GM19023 (cell line): ENCODE results near the gene H2AZ2.

Experiments used
- ATAC-seq: cut with Tn5 transposase; IDR thresholded peaks from one replicate; pipeline ENCODE4 v1.9.1; 2021; ENCODE audit warnings: mild to moderate bottlenecking, moderate library complexity; ENCODE audit not compliant: unreplicated experiment

H2AZ2 gene

GRCh38 chr7:44847920-44848634 lies at the start of gene H2AZ2:
H2AZ2 (minus strand) TSS chr7:44848087; CDS start chr7:44847971, 116 bp downstream.
- ATAC-seq = peak; percentile 91

- ATAC-seq = no peak
Observed at GRCh38 chr7:44897309-44897708, 49.4 kb upstream of the H2AZ2 start.

GRCh38 chr7:44894888-44895580 lies 47.1 kb upstream of the H2AZ2 start:
- no peak for ATAC-seq

GRCh38 chr7:44893710-44894234 lies 45.9 kb upstream of the H2AZ2 start:
- no peak for ATAC-seq

GRCh38 chr7:44891791-44892190 lies 43.9 kb upstream of the H2AZ2 start:
- ATAC-seq = no peak

- no peak for ATAC-seq
Observed at GRCh38 chr7:44891372-44891771, 43.5 kb upstream of the H2AZ2 start.

- ATAC-seq = no peak
Observed at GRCh38 chr7:44889086-44889781, 41.3 kb upstream of the H2AZ2 start.

GRCh38 chr7:44887293-44887692 lies 39.4 kb upstream of the H2AZ2 start:
- ATAC-seq = no peak

- peak; percentile 85 for ATAC-seq
Observed at GRCh38 chr7:44885394-44886317, 37.8 kb upstream of the H2AZ2 start, which contains the start of gene PURB. PURB (minus strand) TSS chr7:44885530; CDS start chr7:44885348, 182 bp downstream.

GRCh38 chr7:44884621-44885393 lies 36.9 kb upstream of the H2AZ2 start:
- ATAC-seq = peak; percentile 27

GRCh38 chr7:44883961-44884620 lies 36.2 kb upstream of the H2AZ2 start:
- no peak for ATAC-seq

- no peak for ATAC-seq
Observed at GRCh38 chr7:44882899-44883298, 35.0 kb upstream of the H2AZ2 start.

- no peak for ATAC-seq
Observed at GRCh38 chr7:44881610-44882009, 33.7 kb upstream of the H2AZ2 start.

- no peak for ATAC-seq
Observed at GRCh38 chr7:44881066-44881600, 33.2 kb upstream of the H2AZ2 start.

- ATAC-seq = no peak
Observed at GRCh38 chr7:44880317-44881018, 32.6 kb upstream of the H2AZ2 start.

GRCh38 chr7:44876393-44876792 lies 28.5 kb upstream of the H2AZ2 start:
- no peak for ATAC-seq

- no peak for ATAC-seq
Observed at GRCh38 chr7:44875241-44875640, 27.4 kb upstream of the H2AZ2 start.

GRCh38 chr7:44872787-44873186 lies 24.9 kb upstream of the H2AZ2 start:
- no peak for ATAC-seq
